GM12878 (cell line): ENCODE measurements around the gene DMBX1. TPM values are rescaled to one million over a fixed set of nuclear protein-coding genes. Genes with fewer than 3 reads are reported as not detected.

Experiments used
- ATAC-seq: fragments of 200-7000 bp; cut with Tn5 transposase; 3 replicates; pipeline ENCODE4 v1.9.1; 2020; ENCODE audit warnings: mild to moderate bottlenecking, moderate library complexity
- BruUV-seq: library from RNA; stranded (reverse); fragments of 400-500 nt; replicated peaks from 2 replicates; lab custom pipeline; 2021; lab: Mats Ljungman, UMichigan
- CTCF ChIA-PET: fragments of 300-600 bp; sonication (Branson Sonifier 250); formaldehyde crosslinking; extraction: SDS; loops from one replicate; lab custom pipeline; 2021; ENCODE audit warnings: inconsistent platforms; lab: Yijun Ruan, JAX
- POLR2A ChIA-PET: fragments of 350-600 bp; formaldehyde crosslinking; extraction: SDS; loops from one replicate; lab custom pipeline; 2021; ENCODE audit warnings: inconsistent platforms; lab: Charles Lee
- RAD21 ChIA-PET: fragments of 300-600 bp; sonication (Branson Sonifier 250); formaldehyde crosslinking; loops from one replicate; lab custom pipeline; 2023; ENCODE audit warnings: antibody characterized with exemption; ENCODE audit not compliant: unreplicated experiment; lab: Charles Lee
- SMC1A ChIA-PET: fragments of 300-600 bp; sonication (Branson Sonifier 250); formaldehyde crosslinking; loops from one replicate; lab custom pipeline; 2023; ENCODE audit not compliant: unreplicated experiment, uncharacterized antibody; lab: Charles Lee
- DNase-seq: peaks from one replicate; pipeline ENCODE4 v3.0.0-alpha.2; 2011; ENCODE audit warnings: low read depth, low spot score
- FAIRE-seq: peaks from 3 replicates; lab custom pipeline; 2011; peaks lifted over from hg19 to GRCh38; lab: Jason Lieb, UNC
- H2AFZ ChIP-seq: 2 replicates; pipeline ENCODE4 v1.6.0; 2011; ENCODE audit warnings: low read depth, low read length, control low read depth; ENCODE audit not compliant: control insufficient read depth
- H3K27ac ChIP-seq: 2 replicates; pipeline ENCODE4 v1.5.1; 2011; ENCODE audit warnings: control low read depth; ENCODE audit not compliant: control insufficient read depth, insufficient read depth
- H3K27me3 ChIP-seq, 2 experiments: replicated peaks in 1 of 2; 2 replicates each; pipeline versions ENCODE4 v1.6.0 to v1.6.1; 2011; ENCODE audit warnings: low read length in 1 of 2; ENCODE audit not compliant: control insufficient read depth in 2 of 2, insufficient read depth in 2 of 2
- H3K36me3 ChIP-seq, 2 experiments: 2 replicates each; pipeline ENCODE4 v1.5.1; 2011; ENCODE audit warnings: low read length in 1 of 2; ENCODE audit not compliant: control insufficient read depth in 2 of 2, insufficient read depth in 2 of 2
- H3K4me1 ChIP-seq: 2 replicates; pipeline ENCODE4 v1.6.1; 2011; ENCODE audit warnings: mild to moderate bottlenecking, low read length, moderate library complexity, mixed read lengths; ENCODE audit not compliant: control insufficient read depth, insufficient read depth
- H3K4me2 ChIP-seq: 2 replicates; pipeline ENCODE4 v1.6.0; 2011; ENCODE audit warnings: control low read depth; ENCODE audit not compliant: control insufficient read depth, insufficient read depth
- H3K4me3 ChIP-seq: fragments of 200-600 bp; sonication (generic); 2 replicates; pipeline ENCODE4 v1.5.1; 2016
- H3K79me2 ChIP-seq: 2 replicates; pipeline ENCODE4 v1.6.0; 2011; ENCODE audit warnings: low read length; ENCODE audit not compliant: control insufficient read depth, insufficient read depth
- H3K9ac ChIP-seq: 2 replicates; pipeline ENCODE4 v1.8.0; 2011; ENCODE audit warnings: low read length, control low read depth, mixed read lengths; ENCODE audit not compliant: control insufficient read depth, insufficient read depth
- H3K9me3 ChIP-seq: replicated peaks from 3 replicates; pipeline ENCODE4 v1.5.1; 2011; ENCODE audit warnings: mild to moderate bottlenecking, low read length; ENCODE audit not compliant: control insufficient read depth, insufficient read depth
- H4K20me1 ChIP-seq: 2 replicates; pipeline ENCODE4 v1.6.0; 2011; ENCODE audit not compliant: control insufficient read depth, insufficient read depth
- CEBPZ ChIP-seq: fragments of 150-350 bp; IDR thresholded peaks from 2 replicates; pipeline ENCODE4 v1.6.1; 2016; ENCODE audit warnings: low read depth, low read length
- CHD4 ChIP-seq: fragments of 200-600 bp; sonication (generic); IDR thresholded peaks from 2 replicates; pipeline ENCODE4 v1.6.1; 2016; ENCODE audit warnings: mild to moderate bottlenecking
- FOXK2 ChIP-seq: fragments of 450-650 bp; IDR thresholded peaks from 2 replicates; pipeline ENCODE4 v1.6.1; 2017; ENCODE audit warnings: mild to moderate bottlenecking, moderate library complexity
- IKZF1 ChIP-seq: fragments of 450-650 bp; conservative IDR thresholded peaks from 2 replicates; pipeline ENCODE4 v1.6.1; 2017; ENCODE audit warnings: antibody characterized with exemption, mild to moderate bottlenecking
- MEF2B ChIP-seq: fragments of 450-650 bp; IDR thresholded peaks from 2 replicates; pipeline ENCODE4 v1.6.1; 2018; ENCODE audit warnings: mild to moderate bottlenecking, moderate library complexity; ENCODE audit not compliant: partially characterized antibody, poor library complexity, severe bottlenecking
- MTA3 ChIP-seq: IDR thresholded peaks from 2 replicates; pipeline ENCODE4 v1.6.1; 2012; ENCODE audit warnings: low read length, inconsistent platforms, borderline replicate concordance
- POLR2AphosphoS2 ChIP-seq: IDR thresholded peaks from 2 replicates; pipeline ENCODE4 v1.6.1; 2011; ENCODE audit warnings: low read depth, mild to moderate bottlenecking, low read length, improper control_type of control experiment, moderate library complexity
- POU2F2 ChIP-seq: IDR thresholded peaks from 3 replicates; pipeline ENCODE4 v1.6.1; 2011; ENCODE audit warnings: low read depth, mild to moderate bottlenecking, low read length, borderline replicate concordance
- RAD51 ChIP-seq: fragments of 450-650 bp; IDR thresholded peaks from 2 replicates; pipeline ENCODE4 v1.6.1; 2016; ENCODE audit warnings: moderate library complexity, mild to moderate bottlenecking, inconsistent platforms
- SMC3 ChIP-seq: IDR thresholded peaks from 2 replicates; pipeline ENCODE4 v1.6.1; 2011; ENCODE audit warnings: low read length, improper control_type of control experiment, borderline replicate concordance
- SP1 ChIP-seq: IDR thresholded peaks from one replicate; pipeline ENCODE4 v1.6.1; 2011; ENCODE audit warnings: low read depth, low read length
- SPI1 ChIP-seq: IDR thresholded peaks from 2 replicates; pipeline ENCODE4 v1.6.1; 2011; ENCODE audit warnings: low read depth, mild to moderate bottlenecking, low read length, moderate library complexity, borderline replicate concordance; ENCODE audit not compliant: insufficient read depth
- STAT3 ChIP-seq: IDR thresholded peaks from 2 replicates; pipeline ENCODE4 v1.6.1; 2011; ENCODE audit warnings: low read depth, low read length, improper control_type of control experiment
- TAF1 ChIP-seq: IDR thresholded peaks from 2 replicates; pipeline ENCODE4 v1.6.1; 2011; ENCODE audit warnings: mild to moderate bottlenecking, low read depth, low read length, borderline replicate concordance
- YY1 ChIP-seq: IDR thresholded peaks from 2 replicates; pipeline ENCODE4 v1.6.1; 2011; ENCODE audit warnings: low read depth, mild to moderate bottlenecking, low read length
- ZBTB33 ChIP-seq: fragments of 450-650 bp; IDR thresholded peaks from 2 replicates; pipeline ENCODE4 v1.6.1; 2017; ENCODE audit warnings: mild to moderate bottlenecking
- ZSCAN29 ChIP-seq: fragments of 450-650 bp; IDR thresholded peaks from 2 replicates; pipeline ENCODE4 v1.6.1; 2017; ENCODE audit warnings: mild to moderate bottlenecking, moderate library complexity
- WGBS: methylation state at CpG from one replicate; pipeline ENCODE4 v1.1.6; 2016; ENCODE audit warnings: low lambda C conversion rate; ENCODE audit not compliant: insufficient replicate concordance, insufficient coverage; ENCODE audit errors: missing lambda C conversion rate; 5-methylcytosine and 5-hydroxymethylcytosine counted together
- in situ Hi-C: fragments of 300-500 bp; cut with MboI; formaldehyde crosslinking; loops from 9 replicates; pipeline ENCODE4 v1.14.3; 2018; ENCODE audit warnings: mixed read lengths
- intact Hi-C: fragments of 100-400 bp; cut with micrococcal nuclease; formaldehyde crosslinking; loops from one replicate; pipeline ENCODE4 v1.14.2; 2022; ENCODE audit not compliant: unreplicated experiment
- polyA plus RNA-seq, 11 experiments: library from polyadenylated mRNA; depleted of rRNA in 4 of 11; unstranded in 6 of 11; stranded (reverse) in 5 of 11; fragments of >200 nt; fragmentation: Nextera tagmentation in 4 of 11; fragmentation: Illumina TruSeq in 1 of 11; extraction: Ambion mirVana in 4 of 11; extraction: Trizol in 1 of 11; gene quantifications; 1 replicate in 1 of 11; 2 replicates in 10 of 11; pipeline versions ENCODE4 v1.2.1 to v1.2.3, GENCODE V29; 2011 to 2016; ENCODE audit warnings: inconsistent platforms in 2 of 11, missing spikeins in 2 of 11, low read depth in 1 of 11
- total RNA-seq, 4 experiments: library from RNA; depleted of rRNA in 3 of 4; stranded (reverse); fragments of >200 nt in 3 of 4; fragmentation: Illumina TruSeq in 1 of 4; extraction: Trizol in 1 of 4; gene quantifications; 2 replicates each; pipeline versions ENCODE4 v1.2.1 to v1.2.3, GENCODE V29; 2013 to 2021

Gene DMBX1
- total and polyA plus RNA-seq, 10 of the 15 experiments (the other 5 are each of a cell fraction or from before 2014, with no cell fraction given), result 0.03 TPM; not detected in 9

DNA sequence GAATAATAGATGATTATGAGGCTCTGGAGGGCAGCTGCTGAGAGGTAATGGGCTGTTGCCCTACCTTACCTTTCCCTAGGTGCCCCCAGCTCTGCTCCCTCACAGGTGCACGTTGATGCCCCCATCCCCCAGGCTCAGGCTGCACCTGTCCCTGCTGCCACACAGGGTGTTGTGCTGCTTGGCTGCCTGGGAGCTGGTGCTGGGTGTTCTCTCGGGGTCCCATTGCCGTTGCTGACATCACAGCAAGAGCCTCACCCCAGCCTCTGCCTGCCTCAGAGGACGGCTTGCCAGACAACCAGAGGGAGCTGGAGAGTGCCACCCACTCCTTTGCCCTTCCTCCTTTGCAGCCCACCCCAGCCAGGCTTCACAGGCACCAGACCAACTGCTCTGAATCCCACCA lies 31.4 kb upstream of the DMBX1 start:
- in situ Hi-C loops (no loop called here), intact Hi-C loops (no loop called here)
- DNase-seq (no peak), ATAC-seq (no peak), FAIRE-seq (no peak)
- no peak for TF ChIP-seq POLR2AphosphoS2
- TF ChIP-seq SP1, result no peak
- TF ChIP-seq SMC3, result no peak
- no peak for TF ChIP-seq YY1
- TF ChIP-seq STAT3, result no peak
- no peak for TF ChIP-seq POU2F2
- TF ChIP-seq ZSCAN29, result no peak
- no peak for TF ChIP-seq CHD4
- TF ChIP-seq TAF1, result no peak
- no peak for TF ChIP-seq MTA3
- no peak for TF ChIP-seq MEF2B
- no peak for TF ChIP-seq CEBPZ
- no peak for TF ChIP-seq FOXK2
- TF ChIP-seq RAD51, result no peak
- TF ChIP-seq IKZF1, result no peak
- TF ChIP-seq SPI1, result no peak
- TF ChIP-seq ZBTB33, result no peak
- Histone ChIP-seq H3K36me3 (no peaks in the 10 kb centered on the region), H3K4me1 (no peaks in the 10 kb centered on the region), H3K9me3 (no peaks in the 10 kb centered on the region), H3K27ac (no peak overlapping the region), H4K20me1 (no peaks in the 10 kb centered on the region), H3K4me2 (no peak overlapping the region), H3K4me3 (no peak overlapping the region), H3K79me2 (no peaks in the 10 kb centered on the region), H3K9ac (no peak overlapping the region), H3K27me3 (peaks cover 0 to 1% of the 10 kb centered on the region in 2 experiments; a peak in 2 of 4 replicates), H2AFZ (no peak overlapping the region)
- RAD21 ChIA-PET, result no interaction called here
- no TSS peak for BruUV-seq
- SMC1A ChIA-PET, result no interaction called here
- WGBS, result 0% methylated on average over 4 of the region's 4 CpGs
- POLR2A ChIA-PET, result no interaction called here
- CTCF ChIA-PET, result interaction anchor here (0.7 to 1.5 kb wide), 2 partner anchors 13 to 24 kb away, joined by 3 to 4 read pairs; no protein-coding TSS in a partner anchor
